ENCODE data around the gene HSD11B2. TPM values are rescaled to one million over a fixed set of nuclear protein-coding genes. Genes with fewer than 3 reads are reported as not detected.
A peak's percentile ranks its signal among the peaks of the same experiment; 100 is the strongest.
"Not testable (repeated sequence)": the region's sequence is repeated elsewhere in the genome, so short reads cannot be mapped to it uniquely, and the experiment has no call there.

Gene HSD11B2
- total and polyA plus RNA-seq, 2 donors (not counting 3 experiments of a cell fraction or from before 2014, with no cell fraction given), result 0.10 TPM; not detected in 1

- H3K79me2 ChIP-seq (ENCODE audit: control insufficient read depth, insufficient read depth, low read length), result peaks cover 2% of the 10 kb centered on the region
These were observed 16.7 kb upstream of the HSD11B2 start for GRCh38 chr16:67413978-67414911.

GRCh38 chr16:67415421-67415820 lies 15.5 kb upstream of the HSD11B2 start:
- H4K20me1 ChIP-seq (replicated peaks; ENCODE audit: control insufficient read depth, extremely low read depth, insufficient read depth, low read length); H3K36me3 ChIP-seq (ENCODE audit: control insufficient read depth in 2 of 2, extremely low read depth in 1 of 2, insufficient read depth in 2 of 2, low read length in 2 of 2); H3K79me2 ChIP-seq (ENCODE audit: control insufficient read depth, insufficient read depth, low read length); dilution Hi-C loops (cut with MboI; ENCODE audit: extremely low pct_ligation_motif_present, low sequenced_read_pairs); POLR2A ChIA-PET; H3K9me1 ChIP-seq (replicated peaks; ENCODE audit: control insufficient read depth, extremely low read depth, insufficient read depth, low read length); FAIRE-seq; H3K27me3 ChIP-seq (ENCODE audit: control insufficient read depth in 2 of 2, insufficient read depth in 2 of 2, low read length in 2 of 2); H3K9me3 ChIP-seq (replicated peaks; ENCODE audit: control insufficient read depth, insufficient read depth, low read length); H2AFZ ChIP-seq (ENCODE audit: low read depth, low read length); DNase-seq (ENCODE audit: low read depth, low spot score); intact Hi-C loops (cut with micrococcal nuclease): not testable (repeated sequence)
- Histone ChIP-seq H3K4me3 (replicated peaks in 1 of 3; ENCODE audit: insufficient read depth in 1 of 3, low read depth in 1 of 3, low read length in 3 of 3) (peak overlapping the region; percentile 76 to 84 (median 82)), H3K27ac (ENCODE audit: insufficient read depth, low read depth, low read length) (peak overlapping the region; percentile 81), H3K4me2 (ENCODE audit: insufficient read depth, low read length) (peak overlapping the region; percentile 89), H3K9ac (replicated peaks; ENCODE audit: extremely low read depth, insufficient read depth, low read length) (peak overlapping the region; percentile 93), H3K4me1 (ENCODE audit: control insufficient read depth, extremely low read depth, insufficient read depth, low read length) (peaks cover 13% of the 10 kb centered on the region)
- BruUV-seq (replicated peaks), result TSS peak; percentile 18
- CTCF ChIA-PET, result interaction anchor here (4.1 to 5.6 kb wide), 2 partner anchors 13 to 16 kb away, joined by 15 to 35 read pairs; no protein-coding TSS in a partner anchor

More at GRCh38 chr16:67413978-67414911, 16.7 kb upstream of the HSD11B2 start:
- no peaks in the 10 kb centered on the region for H3K36me3 ChIP-seq (ENCODE audit: control insufficient read depth in 2 of 2, extremely low read depth in 1 of 2, insufficient read depth in 2 of 2, low read length in 2 of 2)
- no peak overlapping the region for H3K9ac ChIP-seq (replicated peaks; ENCODE audit: extremely low read depth, insufficient read depth, low read length)
- FAIRE-seq, result peak; percentile 77
- no TSS peak for BruUV-seq (replicated peaks)
- no peak overlapping the region for H3K4me2 ChIP-seq (ENCODE audit: insufficient read depth, low read length)
- TF ChIP-seq POLR2A (IDR thresholded peaks at IDR 0.05; ENCODE audit: low read depth, low read length) (no peak), MYC (IDR thresholded peaks at IDR 0.05; ENCODE audit: low read depth, low read length) (no peak), GATA2 (IDR thresholded peaks at IDR 0.05; ENCODE audit: insufficient read depth, insufficient read length, low read depth, low read length) (no peak), CTCF (IDR thresholded peaks at IDR 0.05; ENCODE audit: extremely low read depth in 1 of 2, insufficient read depth in 1 of 2, low read depth in 1 of 2, low read length in 2 of 2) (no peak), FOS (IDR thresholded peaks at IDR 0.05; ENCODE audit: borderline replicate concordance, insufficient read depth, low read length) (no peak), EZH2 (IDR thresholded peaks at IDR 0.05; ENCODE audit: borderline replicate concordance, low read depth, low read length, severe bottlenecking) (no peak), POLR2AphosphoS5 (IDR thresholded peaks at IDR 0.05; ENCODE audit: insufficient read depth, low read depth, low read length) (no peak), JUN (IDR thresholded peaks at IDR 0.05; ENCODE audit: borderline replicate concordance, insufficient read depth, insufficient read length, low read depth) (no peak), MAX (IDR thresholded peaks at IDR 0.05; ENCODE audit: insufficient read depth, insufficient read length) (no peak)
- no peak overlapping the region for H2AFZ ChIP-seq (ENCODE audit: low read depth, low read length)
- intact Hi-C loops (cut with micrococcal nuclease) (no loop called here), dilution Hi-C loops (cut with MboI; ENCODE audit: extremely low pct_ligation_motif_present, low sequenced_read_pairs) (no loop called here)
- H3K9me3 ChIP-seq (replicated peaks; ENCODE audit: control insufficient read depth, insufficient read depth, low read length), result no peaks in the 10 kb centered on the region
- DNase-seq (ENCODE audit: low read depth, low spot score), result no peak
- H3K27ac ChIP-seq (ENCODE audit: insufficient read depth, low read depth, low read length), result no peak overlapping the region
- ChIA-PET POLR2A (interaction anchor here (1.0 kb wide), 1 partner anchor 167 kb away, joined by 3 read pairs; the partner anchor contains the start of gene FHOD1), CTCF (interaction anchor here (0.9 to 5.6 kb wide), 5 partner anchors 14 to 154 kb away, joined by 3 to 35 read pairs (median 5); partner anchors contain the start of gene LRRC36)
- H4K20me1 ChIP-seq (replicated peaks; ENCODE audit: control insufficient read depth, extremely low read depth, insufficient read depth, low read length), result no peaks in the 10 kb centered on the region
- no peak overlapping the region for H3K4me3 ChIP-seq (replicated peaks in 1 of 3; ENCODE audit: insufficient read depth in 1 of 3, low read depth in 1 of 3, low read length in 3 of 3)
- H3K27me3 ChIP-seq (ENCODE audit: control insufficient read depth in 2 of 2, insufficient read depth in 2 of 2, low read length in 2 of 2), result no peaks in the 10 kb centered on the region
- peaks cover 13% of the 10 kb centered on the region for H3K4me1 ChIP-seq (ENCODE audit: control insufficient read depth, extremely low read depth, insufficient read depth, low read length)
- no peaks in the 10 kb centered on the region for H3K9me1 ChIP-seq (replicated peaks; ENCODE audit: control insufficient read depth, extremely low read depth, insufficient read depth, low read length)
